ENCODE measurements around the gene CST7. TPM values are rescaled to one million over a fixed set of nuclear protein-coding genes. Genes with fewer than 3 reads are reported as not detected.

The CST7 gene
- total RNA-seq, 1 experiment from 2014 or later: not detected

- H2AK5ac ChIP-seq (ENCODE audit: insufficient read length, low read length): no peak overlapping the region
- H3K4me3 Mint-ChIP-seq: peak overlapping the region; percentile 93 to 96
Observed at GRCh38 chr20:24991897-24992486, 42.9 kb downstream of the CST7 start.

More at GRCh38 chr20:24991897-24992486, 42.9 kb downstream of the CST7 start:
- H3K14ac ChIP-seq (ENCODE audit: insufficient read depth, low read length): peak overlapping the region; percentile 58; the same call in 1 of the 2 replicates
- no peak overlapping the region for H2AFZ ChIP-seq (ENCODE audit: low read length)
- H2BK15ac ChIP-seq (ENCODE audit: low read depth, low read length): no peak overlapping the region
- H3K27me3 Mint-ChIP-seq (ENCODE audit: low read depth): peaks cover 15% of the 10 kb centered on the region
- peaks cover 11% of the 10 kb centered on the region; the same call in 1 of the 2 replicates for H3K79me2 ChIP-seq (ENCODE audit: insufficient read depth, low read length)
- H3K23ac ChIP-seq (ENCODE audit: insufficient read length, low read depth, low read length): no peak overlapping the region
- no CpG with 5 or more reads among the region's 36 CpGs for WGBS (ENCODE audit: extremely low coverage, insufficient read length, low lambda C conversion rate)
- TF ChIP-seq CTCF (conservative IDR thresholded peaks at IDR 0.05): no peak
- peaks cover 8% of the 10 kb centered on the region for H3K23me2 ChIP-seq (ENCODE audit: insufficient read length, low read depth, low read length, poor library complexity, severe bottlenecking)
- H4K91ac ChIP-seq (ENCODE audit: insufficient read length, low read depth, low read length): no peak overlapping the region
- H3K36me3 Mint-ChIP-seq (ENCODE audit: insufficient read depth in 1 of 3, low read depth in 3 of 3): peaks cover 0 to 4% (median 2%) of the 10 kb centered on the region in 3 experiments; a peak in 1 of 7 replicates
- no peak overlapping the region for H3K4ac ChIP-seq (ENCODE audit: low read depth, low read length)
- H3K27ac Mint-ChIP-seq: peak overlapping the region in 1 of 3 experiments; percentile 19; a peak in 1 of 7 replicates
- H3K79me1 ChIP-seq (ENCODE audit: insufficient read depth, low read depth, low read length, poor library complexity, severe bottlenecking): no peaks in the 10 kb centered on the region
- no peak overlapping the region for H3T11ph ChIP-seq (ENCODE audit: low read length)
- no peak overlapping the region for H4K5ac ChIP-seq (ENCODE audit: insufficient read length, low read depth, low read length)
- H3K4me2 ChIP-seq (ENCODE audit: insufficient read depth, insufficient read length, low read length): peak overlapping the region; percentile 73
- H2BK120ac ChIP-seq (ENCODE audit: low read depth, low read length, poor library complexity, severe bottlenecking): no peak overlapping the region
- DNase-seq: no peak
- H3K27me3 ChIP-seq (ENCODE audit: insufficient read depth, low read length): no peaks in the 10 kb centered on the region
- no peak overlapping the region for H3K27ac ChIP-seq (ENCODE audit: insufficient read length, low read depth, low read length)
- peaks cover 2% of the 10 kb centered on the region for H4K20me1 ChIP-seq (ENCODE audit: control insufficient read depth, insufficient read depth, insufficient read length)
- H2BK12ac ChIP-seq (ENCODE audit: insufficient read length, low read depth, low read length): no peak overlapping the region
- H4K8ac ChIP-seq (replicated peaks; ENCODE audit: insufficient read length, low read depth, low read length): no peak overlapping the region
- H2BK5ac ChIP-seq (ENCODE audit: insufficient read length, low read length): no peak overlapping the region
- H3K4me1 Mint-ChIP-seq: peaks cover 29 to 36% of the 10 kb centered on the region in 2 experiments
- no peaks in the 10 kb centered on the region for H3K9me3 Mint-ChIP-seq
- H3K56ac ChIP-seq (ENCODE audit: insufficient read length, low read depth, low read length): no peak overlapping the region
- H3K9me3 ChIP-seq (ENCODE audit: control insufficient read depth, low read depth, low read length): no peaks in the 10 kb centered on the region
- H3K4me1 ChIP-seq (ENCODE audit: insufficient read depth, low read length): peaks cover 4% of the 10 kb centered on the region; the same call in 1 of the 2 replicates
- peak overlapping the region; percentile 51 for H3K9ac ChIP-seq (ENCODE audit: extremely low read depth, insufficient read length, low read length)
- no peak overlapping the region for H3K18ac ChIP-seq (ENCODE audit: insufficient read length, low read depth, low read length)
- no peak overlapping the region for H2BK20ac ChIP-seq (ENCODE audit: low read depth, low read length, poor library complexity, severe bottlenecking)
